K562 (cell line): ENCODE measurements around the gene TMEM45A. TPM values are rescaled to one million over a fixed set of nuclear protein-coding genes. Genes with fewer than 3 reads are reported as not detected.
A peak's percentile ranks its signal among the peaks of the same experiment; 100 is the strongest.

ENCODE experiments used
- ATAC-seq: fragments of 200-7000 bp; cut with Tn5 transposase; 3 replicates; pipeline ENCODE4 v1.9.1; 2020; ENCODE audit warnings: moderate library complexity
- BruUV-seq: library from RNA; stranded (reverse); fragments of 400-500 nt; replicated peaks from 2 replicates; lab custom pipeline; 2021; lab: Mats Ljungman, UMichigan
- CTCF ChIA-PET: fragments of 300-600 bp; formaldehyde crosslinking; extraction: SDS; loops from one replicate; lab custom pipeline; 2021; ENCODE audit warnings: low intra/inter-chr PET ratio; lab: Yijun Ruan, JAX
- POLR2A ChIA-PET: fragments of 300-600, 350-650 bp; sonication (Branson Sonifier 250); formaldehyde crosslinking; extraction: SDS; loops from one replicate; lab custom pipeline; 2021; ENCODE audit warnings: antibody characterized with exemption, inconsistent platforms; lab: Yijun Ruan, JAX
- DNase-seq, 4 experiments: peaks; one replicate each; pipeline versions ENCODE4 v3.0.0 to v3.0.0-alpha.2; 2011 to 2018; ENCODE audit warnings: low spot score in 3 of 4, mixed read lengths in 3 of 4; ENCODE audit errors: extremely low read depth in 1 of 4
- FAIRE-seq: peaks from 2 replicates; lab custom pipeline; 2011; peaks lifted over from hg19 to GRCh38; lab: Jason Lieb, UNC
- H2AFZ ChIP-seq: 2 replicates; pipeline ENCODE4 v1.6.0; 2011; ENCODE audit warnings: low read depth, low read length, control low read depth, inconsistent platforms
- H3K27ac ChIP-seq: fragments of 200-600 bp; 3 replicates; pipeline ENCODE4 v1.8.0; 2011; ENCODE audit warnings: low read depth, mild to moderate bottlenecking, control low read depth, inconsistent platforms, low read length, moderate library complexity, mixed read lengths; ENCODE audit errors: extremely low read depth
- H3K27me3 ChIP-seq, 2 experiments: fragments of 300-600 bp in 1 of 2; 2 replicates in 1 of 2; 3 replicates in 1 of 2; pipeline versions ENCODE4 v1.6.0 to v1.8.0; 2011; ENCODE audit warnings: inconsistent platforms in 2 of 2, low read length in 2 of 2, mild to moderate bottlenecking in 1 of 2, mixed read lengths in 1 of 2, moderate library complexity in 1 of 2; ENCODE audit not compliant: control insufficient read depth in 2 of 2, insufficient read depth in 2 of 2
- H3K36me3 ChIP-seq: fragments of 300-600 bp; 3 replicates; pipeline ENCODE4 v1.8.0; 2011; ENCODE audit warnings: mild to moderate bottlenecking, low read length, inconsistent platforms; ENCODE audit not compliant: control insufficient read depth, insufficient read depth
- H3K4me1 ChIP-seq, 2 experiments: fragments of 200-600 bp in 1 of 2; replicated peaks in 1 of 2; 2 replicates in 1 of 2; 3 replicates in 1 of 2; pipeline versions ENCODE4 v1.5.1 to v1.8.0; 2011; ENCODE audit warnings: inconsistent platforms in 2 of 2, low read length in 2 of 2, mild to moderate bottlenecking in 1 of 2, mixed read lengths in 1 of 2, moderate library complexity in 1 of 2; ENCODE audit not compliant: control insufficient read depth in 2 of 2, insufficient read depth in 2 of 2
- H3K4me2 ChIP-seq: 2 replicates; pipeline ENCODE4 v1.6.1; 2011; ENCODE audit warnings: low read length, control low read depth, inconsistent platforms, mixed read lengths; ENCODE audit not compliant: insufficient read depth
- H3K4me3 ChIP-seq: fragments of 200-600 bp; sonication (generic), shearing (Covaris generic); 2 replicates; pipeline ENCODE4 v1.5.1; 2016; ENCODE audit warnings: control low read depth, inconsistent platforms
- H3K79me2 ChIP-seq: fragments of 200-600 bp; 3 replicates; pipeline ENCODE4 v1.8.0; 2011; ENCODE audit warnings: low read length, inconsistent platforms; ENCODE audit not compliant: control insufficient read depth, insufficient read depth
- H3K9ac ChIP-seq, 2 experiments: 2 replicates each; pipeline versions ENCODE4 v1.6.0 to v1.6.1; 2011; ENCODE audit warnings: low read depth in 2 of 2, low read length in 2 of 2, control low read depth in 1 of 2, inconsistent platforms in 1 of 2, mild to moderate bottlenecking in 1 of 2, mixed read lengths in 1 of 2; ENCODE audit not compliant: insufficient read depth in 1 of 2
- H3K9me1 ChIP-seq: one replicate; pipeline ENCODE4 v1.6.0; 2011; ENCODE audit warnings: inconsistent platforms, mild to moderate bottlenecking, low read length, moderate library complexity; ENCODE audit not compliant: control insufficient read depth, insufficient read depth
- H3K9me3 ChIP-seq: replicated peaks from 2 replicates; pipeline ENCODE4 v1.5.1; 2011; ENCODE audit warnings: low read depth, low read length, inconsistent platforms; ENCODE audit not compliant: control insufficient read depth, insufficient read depth
- H4K20me1 ChIP-seq: replicated peaks from 2 replicates; pipeline ENCODE4 v1.6.1; 2011; ENCODE audit warnings: low read length, inconsistent platforms, mixed read lengths; ENCODE audit not compliant: control insufficient read depth, insufficient read depth
- BCOR ChIP-seq: fragments of 450-650 bp; IDR thresholded peaks from 2 replicates; pipeline ENCODE4 v1.6.1; 2016
- C11orf30 ChIP-seq: fragments of 450-650 bp; IDR thresholded peaks from 2 replicates; pipeline ENCODE4 v1.6.1; 2016; ENCODE audit warnings: low read depth, mild to moderate bottlenecking
- CHD1 ChIP-seq: fragments of 200-600 bp; sonication (generic); IDR thresholded peaks from one replicate; pipeline ENCODE4 v1.6.1; 2012; ENCODE audit warnings: mild to moderate bottlenecking, moderate library complexity, low read length, inconsistent platforms
- GATA2 ChIP-seq: sonication (generic); formaldehyde crosslinking; IDR thresholded peaks from 2 replicates; pipeline ENCODE4 v1.4.0; 2020; ENCODE audit warnings: mild to moderate bottlenecking, missing genetic modification reagents
- HDAC3 ChIP-seq: fragments of 450-650 bp; IDR thresholded peaks from 2 replicates; pipeline ENCODE4 v1.6.1; 2018; ENCODE audit warnings: borderline replicate concordance, mild to moderate bottlenecking, moderate library complexity; ENCODE audit not compliant: partially characterized antibody
- IFI16 ChIP-seq: fragments of 250-450 bp; sonication (Bioruptor Pico); IDR thresholded peaks from 2 replicates; pipeline ENCODE4 v2.1.2; 2022; ENCODE audit warnings: mild to moderate bottlenecking, inconsistent platforms
- KHSRP ChIP-seq: fragments of 450-650 bp; IDR thresholded peaks from 2 replicates; pipeline ENCODE4 v1.6.1; 2017
- NCOA1 ChIP-seq: fragments of 450-650 bp; IDR thresholded peaks from 2 replicates; pipeline ENCODE4 v1.6.1; 2016; ENCODE audit warnings: low read depth
- NEUROD1 ChIP-seq: fragments of 150-350 bp; IDR thresholded peaks from 2 replicates; pipeline ENCODE4 v1.6.1; 2014; ENCODE audit warnings: borderline replicate concordance, low read length, low read depth; ENCODE audit not compliant: partially characterized antibody
- ZNF316 ChIP-seq: fragments of 450-650 bp; IDR thresholded peaks from 2 replicates; pipeline ENCODE4 v1.6.1; 2016
- ZNF586 ChIP-seq: fragments of 450-650 bp; formaldehyde crosslinking; conservative IDR thresholded peaks from 2 replicates; pipeline ENCODE4 v1.4.0; 2020; ENCODE audit warnings: mild to moderate bottlenecking, moderate library complexity
- ZNF695 ChIP-seq: fragments of 450-650 bp; formaldehyde crosslinking; IDR thresholded peaks from 2 replicates; pipeline ENCODE4 v1.4.0; 2020; ENCODE audit warnings: mild to moderate bottlenecking, moderate library complexity
- ZNF79 ChIP-seq: fragments of 250-450 bp; sonication (Bioruptor Pico); IDR thresholded peaks from 2 replicates; pipeline ENCODE4 v1.4.0; 2020; ENCODE audit warnings: low read depth, mild to moderate bottlenecking, moderate library complexity
- in situ Hi-C: fragments of 300-500 bp; cut with MboI; formaldehyde crosslinking; loops from 4 replicates; pipeline ENCODE4 v1.15.0; 2018; ENCODE audit warnings: inconsistent platforms, mixed read lengths
- intact Hi-C: fragments of 100-400 bp; cut with micrococcal nuclease; formaldehyde crosslinking; loops from 2 replicates; pipeline ENCODE4 v1.14.2; 2022
- polyA plus RNA-seq, 8 experiments: library from polyadenylated mRNA; depleted of rRNA in 4 of 8; stranded (reverse) in 5 of 8; unstranded in 3 of 8; fragments of >200 nt; fragmentation: Nextera tagmentation in 2 of 8; fragmentation: Illumina TruSeq in 1 of 8; extraction: Ambion mirVana in 2 of 8; extraction: Trizol in 1 of 8; gene quantifications; 2 replicates each; pipeline versions ENCODE4 v1.2.1 to v1.2.3, GENCODE V29; 2011 to 2014; ENCODE audit warnings: inconsistent platforms in 1 of 8, missing spikeins in 1 of 8
- total RNA-seq, 7 experiments: library from RNA; depleted of rRNA in 6 of 7; stranded (reverse); fragments of >200 nt in 6 of 7; fragmentation: Illumina TruSeq in 2 of 7; extraction: Trizol in 2 of 7; gene quantifications; 2 replicates each; pipeline versions ENCODE4 v1.2.1 to v1.2.3, GENCODE V29; 2011 to 2021; ENCODE audit warnings: low replicate concordance in 1 of 7
- TF ChIP-seq, protein P1 (sequence below): sonication (generic); formaldehyde crosslinking; IDR thresholded peaks from 2 replicates; pipeline ENCODE4 v1.4.0; 2020; ENCODE audit warnings: mild to moderate bottlenecking, missing genetic modification reagents
- TF ChIP-seq, protein P2 (sequence below): fragments of 450-650 bp; IDR thresholded peaks from one replicate; pipeline ENCODE4 v1.6.1; 2018; ENCODE audit warnings: mild to moderate bottlenecking, moderate library complexity; ENCODE audit not compliant: partially characterized antibody

Gene TMEM45A
- total and polyA plus RNA-seq, 9 of the 15 experiments (the other 6 are each of a cell fraction or from before 2014, with no cell fraction given) = 0.41 to 4.1 (median 0.95) TPM

DNA sequence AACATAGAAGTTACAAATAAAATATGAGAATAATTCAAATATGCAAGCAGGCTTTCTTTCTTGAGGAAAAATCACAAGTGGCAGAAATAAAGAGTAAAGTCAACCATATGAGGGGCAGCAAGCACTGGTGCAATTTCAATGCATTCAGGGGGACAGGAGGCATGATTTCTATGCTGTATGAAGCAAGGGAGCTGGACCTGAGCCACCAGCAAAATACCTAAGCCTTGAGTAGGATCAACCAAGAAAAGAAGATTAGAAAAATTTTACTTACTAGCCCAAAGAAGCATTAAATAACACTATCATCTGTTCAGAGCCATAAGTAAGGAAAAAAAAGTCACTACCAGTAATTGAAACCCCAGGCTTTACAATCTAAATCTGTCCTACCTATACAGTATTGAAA lies 123.3 kb downstream of the TMEM45A start:
- DNase-seq (no peak), FAIRE-seq (no peak), ATAC-seq (no peak)
- Histone ChIP-seq H3K9ac (no peak overlapping the region), H3K27me3 (no peaks in the 10 kb centered on the region), H3K9me3 (no peaks in the 10 kb centered on the region), H3K9me1 (no peaks in the 10 kb centered on the region), H4K20me1 (no peaks in the 10 kb centered on the region), H3K4me2 (no peak overlapping the region), H2AFZ (no peak overlapping the region), H3K4me3 (no peak overlapping the region), H3K79me2 (no peaks in the 10 kb centered on the region), H3K36me3 (no peaks in the 10 kb centered on the region), H3K27ac (no peak overlapping the region), H3K4me1 (no peaks in the 10 kb centered on the region; a peak in 1 of 5 replicates)
- POLR2A ChIA-PET = interaction anchor here (0.6 kb wide), 1 partner anchor 211 kb away, joined by 3 read pairs; no protein-coding TSS in a partner anchor
- no TSS peak for BruUV-seq
- intact Hi-C loops (no loop called here), in situ Hi-C loops (loop anchor here (25.0 kb wide), 1 partner anchor 778 kb away; no protein-coding TSS in a partner anchor)
- no peak for TF ChIP-seq KHSRP
- no peak for TF ChIP-seq GATA2 (CRISPR knock-in tag)
- no peak for TF ChIP-seq CHD1
- no peak for TF ChIP-seq BCOR
- TF ChIP-seq ZNF586 = no peak
- CTCF ChIA-PET = no interaction called here

DNA sequence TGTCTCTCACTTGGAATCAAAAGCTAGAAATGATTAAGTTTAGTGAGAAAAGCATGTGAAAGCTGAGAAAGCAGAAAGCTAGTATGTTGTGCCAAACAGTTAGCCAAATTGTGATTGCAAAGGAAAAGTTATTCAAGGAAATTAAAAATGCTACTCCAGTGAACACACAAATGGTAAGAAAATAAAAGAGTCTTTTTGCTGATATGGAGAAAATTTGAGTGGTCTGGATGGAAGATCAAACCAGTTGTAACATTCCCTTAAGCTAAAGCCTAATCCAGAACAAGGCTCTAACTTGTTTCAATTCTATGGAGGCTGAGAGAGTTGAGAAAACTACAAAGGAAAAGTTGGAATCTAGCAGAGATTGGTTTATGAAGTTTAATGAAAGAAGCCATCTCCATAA lies 128.8 kb downstream of the TMEM45A start:
- no TSS peak for BruUV-seq
- ChIA-PET CTCF (no interaction called here), POLR2A (no interaction called here)
- no peak overlapping the region for H3K4me3 ChIP-seq
- H3K36me3 ChIP-seq = no peaks in the 10 kb centered on the region
- H3K4me2 ChIP-seq = no peak overlapping the region
- H3K9me1 ChIP-seq = no peaks in the 10 kb centered on the region
- no peak for DNase-seq
- H3K9ac ChIP-seq = no peak overlapping the region
- no peaks in the 10 kb centered on the region for H3K9me3 ChIP-seq
- peaks cover 0 to 2% of the 10 kb centered on the region in 2 experiments; a peak in 1 of 5 replicates for H3K4me1 ChIP-seq
- TF ChIP-seq C11orf30 (peak; percentile 38), NEUROD1 (no peak), ZNF695 (CRISPR knock-in tag) (no peak), NCOA1 (no peak), ZNF316 (peak; percentile 61), IFI16 (CRISPR knock-in tag) (no peak), ZNF79 (CRISPR knock-in tag) (no peak), HDAC3 (no peak)
- TF ChIP-seq, protein P1, sequence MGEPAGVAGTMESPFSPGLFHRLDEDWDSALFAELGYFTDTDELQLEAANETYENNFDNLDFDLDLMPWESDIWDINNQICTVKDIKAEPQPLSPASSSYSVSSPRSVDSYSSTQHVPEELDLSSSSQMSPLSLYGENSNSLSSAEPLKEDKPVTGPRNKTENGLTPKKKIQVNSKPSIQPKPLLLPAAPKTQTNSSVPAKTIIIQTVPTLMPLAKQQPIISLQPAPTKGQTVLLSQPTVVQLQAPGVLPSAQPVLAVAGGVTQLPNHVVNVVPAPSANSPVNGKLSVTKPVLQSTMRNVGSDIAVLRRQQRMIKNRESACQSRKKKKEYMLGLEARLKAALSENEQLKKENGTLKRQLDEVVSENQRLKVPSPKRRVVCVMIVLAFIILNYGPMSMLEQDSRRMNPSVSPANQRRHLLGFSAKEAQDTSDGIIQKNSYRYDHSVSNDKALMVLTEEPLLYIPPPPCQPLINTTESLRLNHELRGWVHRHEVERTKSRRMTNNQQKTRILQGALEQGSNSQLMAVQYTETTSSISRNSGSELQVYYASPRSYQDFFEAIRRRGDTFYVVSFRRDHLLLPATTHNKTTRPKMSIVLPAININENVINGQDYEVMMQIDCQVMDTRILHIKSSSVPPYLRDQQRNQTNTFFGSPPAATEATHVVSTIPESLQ = no peak
- TF ChIP-seq, protein P2, sequence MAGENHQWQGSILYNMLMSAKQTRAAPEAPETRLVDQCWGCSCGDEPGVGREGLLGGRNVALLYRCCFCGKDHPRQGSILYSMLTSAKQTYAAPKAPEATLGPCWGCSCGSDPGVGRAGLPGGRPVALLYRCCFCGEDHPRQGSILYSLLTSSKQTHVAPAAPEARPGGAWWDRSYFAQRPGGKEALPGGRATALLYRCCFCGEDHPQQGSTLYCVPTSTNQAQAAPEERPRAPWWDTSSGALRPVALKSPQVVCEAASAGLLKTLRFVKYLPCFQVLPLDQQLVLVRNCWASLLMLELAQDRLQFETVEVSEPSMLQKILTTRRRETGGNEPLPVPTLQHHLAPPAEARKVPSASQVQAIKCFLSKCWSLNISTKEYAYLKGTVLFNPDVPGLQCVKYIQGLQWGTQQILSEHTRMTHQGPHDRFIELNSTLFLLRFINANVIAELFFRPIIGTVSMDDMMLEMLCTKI = no peak
- TF ChIP-seq, all 486 proteins: peak for 2
- no peaks in the 10 kb centered on the region for H4K20me1 ChIP-seq
- in situ Hi-C loops (loop anchor here (25.0 kb wide), 1 partner anchor 784 kb away; no protein-coding TSS in a partner anchor), intact Hi-C loops (no loop called here)
- H3K79me2 ChIP-seq = no peaks in the 10 kb centered on the region
- H3K27ac ChIP-seq = no peak overlapping the region
- ATAC-seq (no peak), FAIRE-seq (no peak)
- no peak overlapping the region; the same call in 1 of the 2 replicates for H2AFZ ChIP-seq
- H3K27me3 ChIP-seq = no peaks in the 10 kb centered on the region
